Heart right ventricle (tissue), 16 donors: ENCODE measurements around the gene TAOK1. TPM values are rescaled to one million over a fixed set of nuclear protein-coding genes. Genes with fewer than 3 reads are reported as not detected.
A peak's percentile ranks its signal among the peaks of the same experiment; 100 is the strongest.

Experiments used
- ATAC-seq, 8 donors: fragments of 200-7000 bp; cut with Tn5 transposase; one replicate each; pipeline ENCODE4 v1.9.1; 2020; ENCODE audit warnings: mild to moderate bottlenecking in 8 of 8, moderate library complexity in 8 of 8, moderate number of reproducible peaks in 1 of 8
- DNase-seq, 2 donors: peaks; one replicate each; pipeline ENCODE4 v3.0.0-alpha.2; 2020
- H3K27ac ChIP-seq, 10 donors: fragments of 200-600 bp; sonication (generic) in 2 of 10; one replicate each; pipeline versions ENCODE4 v1.5.0 to v1.8.0; 2020 to 2022; ENCODE audit warnings: mild to moderate bottlenecking in 3 of 10
- H3K27me3 ChIP-seq, 7 donors: fragments of 200-600 bp; one replicate each; pipeline ENCODE4 v1.8.0; 2021 to 2022; ENCODE audit warnings: mild to moderate bottlenecking in 2 of 7
- H3K36me3 ChIP-seq, 9 donors: fragments of 200-600 bp; sonication (generic) in 1 of 9; one replicate each; pipeline versions ENCODE4 v1.5.0 to v1.8.0; 2020 to 2022; ENCODE audit warnings: mild to moderate bottlenecking in 2 of 9
- H3K4me1 ChIP-seq, 9 donors: fragments of 200-600 bp; sonication (generic) in 1 of 9; one replicate each; pipeline versions ENCODE4 v1.5.0 to v1.8.0; 2020 to 2022; ENCODE audit warnings: mild to moderate bottlenecking in 4 of 9
- H3K4me3 ChIP-seq, 10 donors: fragments of 200-600 bp; sonication (generic) in 2 of 10; one replicate each; pipeline versions ENCODE4 v1.5.0 to v1.8.0; 2020 to 2022; ENCODE audit warnings: mild to moderate bottlenecking in 7 of 10, moderate library complexity in 2 of 10
- H3K9me3 ChIP-seq, 11 donors: fragments of 200-600 bp in 10 of 11; sonication (generic) in 2 of 11; one replicate each; pipeline versions ENCODE4 v1.5.0 to v1.8.0; 2013 to 2022; ENCODE audit warnings: mild to moderate bottlenecking in 2 of 11, control low read depth in 1 of 11, moderate library complexity in 1 of 11
- CTCF ChIP-seq, 9 donors: fragments of 200-600 bp; sonication (generic) in 2 of 9; IDR thresholded peaks; one replicate each; pipeline versions ENCODE4 v1.5.0 to v1.8.0; 2021 to 2022; ENCODE audit warnings: antibody characterized with exemption in 9 of 9, mild to moderate bottlenecking in 5 of 9, moderate library complexity in 1 of 9
- WGBS, 2 donors: extraction: QIAGEN DNeasy Blood & Tissue Kit; methylation state at CpG; one replicate each; pipeline ENCODE4 v1.1.7; 2013; ENCODE audit warnings: inconsistent platforms in 1 of 2; 5-methylcytosine and 5-hydroxymethylcytosine counted together
- intact Hi-C, 10 donors: fragments of 100-400 bp; cut with DNase I; formaldehyde crosslinking; loops; one replicate each; pipeline versions ENCODE4 v1.11.1 to v1.14.2; 2022
- polyA plus RNA-seq, 2 donors: library from polyadenylated mRNA; stranded (reverse); fragments of 200-250 nt; gene quantifications; one replicate each; pipeline ENCODE4 v1.2.3, GENCODE V29; 2013
- total RNA-seq, 10 donors: library from RNA; stranded (reverse); fragmentation: NEBNext Ultra II Directional in 3 of 10; extraction: Animal tissue kit (Norgen Biotek cat#: 25700) in 3 of 10; gene quantifications; one replicate each; pipeline versions ENCODE4 v1.2.1 to v1.2.4, GENCODE V29; 2021 to 2023
- donor health status: Arrhythmogenic right ventricular cardiomyopathy.
- donor health status: ischemic (EF 13 %, LVEDD 7.1; RV severe dilation, severe dysfunction).
- donor health status: healthy with polysubstance abuse.
- donor health status: DM: no; HTN: yes; CAD: no.
- donor health status: DM: no; HTN: no; CAD: no.
- donor health status: ischemic (EF 25% LVEDD 6.9; RV normal size, moderate dysfunction).
- donor health status: ischemic (EF 25% LVEDD 5.7; RV mildly dilated, moderate dysfunction).
- donor health status: healthy.
- donor health status: DM: yes; HTN: yes; CAD: no.
- donor health status: Ischemic cardiomyopathy.
- donor health status: ischemic (EF 35%, LVEDD 5.7; RV mildly dilated, moderate dysfunction).
- donor health status: nonischemic (EF 11% LVEDD 7.7; RV severe dilation, severe dysfunction).
- donor health status: DM: yes; HTN: yes; CAD: no.
- donor health status: PGD.
- donor health status: ischemic (EF 29% LVEDD 5.4; RV normal size, mild dysfunction).
- donor health status: nonischemic (EF 23%, LVEDD 6.1; RV moderate dilation, normal function).

The TAOK1 gene
- total and polyA plus RNA-seq, 12 donors, result 6.4 to 86.9 (median 68.8) TPM

- ATAC-seq (no peak), DNase-seq (no peak)
- Histone ChIP-seq H3K4me3 (no peak overlapping the region), H3K9me3 (no peaks in the 10 kb centered on the region), H3K36me3 (no peaks in the 10 kb centered on the region), H3K27me3 (no peaks in the 10 kb centered on the region), H3K27ac (peak overlapping the region in 2 of 10 donors; percentile 0 to 26), H3K4me1 (peaks cover 0 to 12% (median 0%) of the 10 kb centered on the region in 9 donors)
- no peak for TF ChIP-seq CTCF (IDR thresholded peaks at IDR 0.05)
- intact Hi-C loops, result no loop called here
- 86 to 90% methylated on average over 5 of the region's 5 CpGs for WGBS, 2 donors
Observed at GRCh38 chr17:29357821-29358232, 32.3 kb upstream of the TAOK1 start.

- no peak for ATAC-seq
- Histone ChIP-seq H3K27ac (no peak overlapping the region), H3K27me3 (no peaks in the 10 kb centered on the region), H3K36me3 (no peaks in the 10 kb centered on the region), H3K4me1 (peaks cover 0 to 12% (median 0%) of the 10 kb centered on the region in 9 donors), H3K4me3 (no peak overlapping the region), H3K9me3 (no peaks in the 10 kb centered on the region)
- intact Hi-C loops, result no loop called here
- DNase-seq, result no peak
- WGBS, 2 donors, result 85 to 93% methylated on average over 1 of the region's 1 CpG
- TF ChIP-seq CTCF (IDR thresholded peaks at IDR 0.05), result no peak
Observed at GRCh38 chr17:29358416-29358815, 31.7 kb upstream of the TAOK1 start.

- TF ChIP-seq CTCF (IDR thresholded peaks at IDR 0.05), result no peak
- Histone ChIP-seq H3K36me3 (no peaks in the 10 kb centered on the region), H3K27ac (no peak overlapping the region), H3K27me3 (no peaks in the 10 kb centered on the region), H3K9me3 (no peaks in the 10 kb centered on the region), H3K4me3 (no peak overlapping the region), H3K4me1 (peaks cover 0 to 12% (median 0%) of the 10 kb centered on the region in 9 donors)
- 93 to 94% methylated on average over 3 of the region's 3 CpGs for WGBS, 2 donors
- intact Hi-C loops, result no loop called here
- ATAC-seq (no peak), DNase-seq (no peak)
Observed at GRCh38 chr17:29359777-29360176, 30.4 kb upstream of the TAOK1 start.

- H3K27ac ChIP-seq, result no peak overlapping the region
- ATAC-seq (no peak), DNase-seq (no peak)
- peaks cover 0 to 6% (median 2%) of the 10 kb centered on the region in 9 donors for H3K4me1 ChIP-seq
- TF ChIP-seq CTCF (IDR thresholded peaks at IDR 0.05), result no peak
- 76 to 89% methylated on average over 2 of the region's 2 CpGs for WGBS, 2 donors
- no peaks in the 10 kb centered on the region for H3K36me3 ChIP-seq
- no peaks in the 10 kb centered on the region for H3K27me3 ChIP-seq
- intact Hi-C loops, result no loop called here
- no peak overlapping the region for H3K4me3 ChIP-seq
- no peaks in the 10 kb centered on the region for H3K9me3 ChIP-seq
Observed at GRCh38 chr17:29363716-29364115, 26.4 kb upstream of the TAOK1 start.
